ENCODE measurements around the gene TANC2.

TANC2 gene

DNA sequence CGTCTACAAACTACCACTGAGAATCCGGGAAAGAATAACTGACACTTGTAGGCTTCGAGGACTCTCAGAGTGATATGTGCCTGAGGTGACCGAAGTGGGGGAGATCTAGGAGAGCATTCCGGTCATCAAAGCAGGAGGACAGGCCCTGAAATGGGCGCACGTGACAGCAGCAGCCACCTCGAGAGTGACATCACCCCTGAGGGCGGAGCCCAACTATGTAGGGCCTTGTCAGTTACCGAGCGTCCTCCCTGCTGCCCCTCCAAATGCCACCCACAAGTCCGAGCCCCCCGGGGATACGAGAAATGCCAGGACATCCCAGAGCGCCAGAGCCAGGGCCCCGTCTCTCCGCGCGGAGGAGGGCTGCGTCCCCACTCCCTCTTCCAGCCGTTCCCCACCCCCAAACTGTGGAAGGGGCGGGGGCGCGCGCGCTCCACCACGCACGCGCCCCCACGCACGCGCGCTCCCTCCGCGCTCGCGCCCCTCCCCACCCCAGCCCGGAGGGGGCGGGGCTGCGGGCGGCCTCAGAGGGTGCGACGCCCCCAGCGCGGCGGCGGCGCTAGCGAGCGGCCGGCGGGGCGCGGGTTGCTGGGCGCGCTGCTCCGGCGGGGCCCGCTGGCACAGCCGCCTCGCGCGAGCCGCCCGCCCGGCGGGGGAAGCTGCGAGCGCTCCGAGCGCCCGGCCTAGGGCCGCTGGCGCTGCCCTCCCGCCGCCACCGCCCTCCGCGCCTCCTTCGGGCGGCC lies at the start of gene TANC2:
TSS of gene TANC2 (plus strand) at position 550 of the 740 bp plus-strand sequence. CDS start 43,325 bp downstream, outside the sequence.
- in situ Hi-C loops (cut with HindIII; ENCODE audit: low sequenced_read_pairs): no loop called here

GRCh38 chr17:62916684-62917571 lies 49.1 kb upstream of the TANC2 start:
- in situ Hi-C loops (cut with HindIII; ENCODE audit: low sequenced_read_pairs): no loop called here

DNA sequence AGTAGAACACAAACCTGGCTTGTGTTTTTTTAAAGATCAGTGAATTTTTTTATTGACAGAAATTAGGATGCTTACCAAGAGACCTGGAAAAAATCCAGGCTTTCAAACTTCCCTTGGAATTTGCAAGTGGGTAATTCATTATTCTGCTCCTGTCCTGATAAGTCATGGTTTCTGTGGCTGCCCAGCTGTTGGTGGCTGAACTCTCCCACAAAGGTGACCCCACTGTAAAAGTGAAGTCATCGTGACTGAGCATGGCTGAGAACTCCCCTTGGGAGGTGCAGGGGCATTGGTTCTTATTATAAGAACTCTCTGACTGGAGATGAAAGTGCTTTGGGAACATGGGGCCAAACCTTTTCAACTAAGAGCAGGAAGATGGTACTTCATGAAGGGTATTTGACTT lies 46.6 kb upstream of the TANC2 start:
- in situ Hi-C loops (cut with HindIII; ENCODE audit: low sequenced_read_pairs): no loop called here

GRCh38 chr17:62920300-62920699 lies 45.7 kb upstream of the TANC2 start:
- in situ Hi-C loops (cut with HindIII; ENCODE audit: low sequenced_read_pairs): no loop called here

DNA sequence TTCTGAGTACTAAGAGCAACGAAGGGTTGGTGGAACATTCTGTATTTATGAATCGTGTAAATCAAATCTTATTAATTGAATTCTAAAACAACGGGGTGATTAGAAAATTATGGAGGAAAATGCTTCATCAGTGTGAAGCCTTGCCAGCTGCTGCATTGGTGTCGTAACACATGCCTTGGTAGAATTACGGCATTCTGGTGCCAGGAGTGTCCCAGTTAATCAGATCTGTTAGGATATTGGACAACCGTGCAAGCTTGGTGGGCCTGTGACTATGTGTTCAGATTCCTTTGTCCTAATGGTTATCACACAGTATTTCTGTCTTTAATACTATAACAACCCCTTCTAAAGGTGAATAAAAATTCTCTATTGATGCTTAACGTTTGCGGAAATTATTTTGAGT lies 44.2 kb upstream of the TANC2 start:
- in situ Hi-C loops (cut with HindIII; ENCODE audit: low sequenced_read_pairs): no loop called here

DNA sequence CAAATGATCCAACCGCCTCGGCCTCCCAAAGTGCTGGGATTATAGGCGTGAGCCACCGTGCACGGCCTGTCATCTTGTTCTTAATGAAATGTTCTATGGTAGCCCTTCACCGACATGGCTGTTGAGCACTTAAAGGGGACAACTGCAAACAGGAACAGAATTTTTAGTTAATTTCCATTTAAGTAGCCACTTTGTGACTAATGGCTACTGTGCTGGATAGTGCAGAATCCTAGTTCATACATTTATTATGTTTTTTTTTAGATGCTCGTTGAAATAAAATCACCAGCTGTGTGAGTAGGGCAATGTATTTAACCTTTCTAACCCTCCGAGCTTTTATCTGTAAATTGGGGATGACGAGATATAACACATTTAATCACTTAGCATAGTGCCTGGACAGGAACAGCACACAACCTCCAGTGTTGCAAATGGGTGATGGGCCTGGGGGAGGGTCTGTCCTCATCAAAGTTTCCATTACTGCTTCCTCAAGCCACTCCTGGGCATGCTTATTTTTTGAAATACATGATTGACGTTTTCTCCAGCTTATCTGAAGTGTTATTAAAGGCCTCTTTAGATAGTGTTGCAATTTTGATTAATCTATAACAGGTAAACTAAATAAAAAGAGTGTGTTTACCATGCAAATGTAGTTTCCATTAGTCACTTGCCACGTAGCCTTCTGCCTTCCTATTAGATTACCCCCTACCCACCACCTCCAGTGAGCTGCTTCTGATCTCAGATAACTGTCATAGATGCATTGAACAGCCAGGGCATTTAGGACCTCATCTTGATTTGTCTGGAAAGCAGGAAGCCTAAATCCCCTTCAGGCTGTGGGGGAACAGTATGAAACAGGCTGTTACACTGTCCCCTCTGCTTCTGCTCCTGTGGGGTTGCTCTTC lies 42.5 kb upstream of the TANC2 start:
- in situ Hi-C loops (cut with HindIII; ENCODE audit: low sequenced_read_pairs): no loop called here

GRCh38 chr17:62925267-62925836 lies 40.7 kb upstream of the TANC2 start:
- in situ Hi-C loops (cut with HindIII; ENCODE audit: low sequenced_read_pairs): no loop called here

DNA sequence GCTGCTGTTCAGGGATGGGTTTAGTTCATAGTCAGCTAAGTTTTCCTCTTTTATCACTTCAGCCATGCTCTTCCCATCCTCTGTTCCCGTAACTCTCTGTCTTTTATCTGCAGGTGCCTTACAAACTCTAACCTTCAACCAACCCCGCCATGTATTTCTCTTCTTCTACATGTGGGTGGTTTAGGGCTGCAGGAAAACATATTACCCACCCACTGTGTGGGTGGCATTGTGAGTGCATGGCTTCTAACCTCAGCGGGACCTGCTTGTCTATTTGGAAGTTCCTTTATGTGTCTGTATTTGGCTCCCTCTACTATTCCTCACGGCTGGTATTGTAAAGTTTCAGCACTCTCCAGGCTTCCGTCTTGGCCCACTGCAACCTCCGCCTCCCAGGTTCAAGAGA lies 39.0 kb upstream of the TANC2 start:
- in situ Hi-C loops (cut with HindIII; ENCODE audit: low sequenced_read_pairs): no loop called here

GRCh38 chr17:62929320-62929719 lies 36.7 kb upstream of the TANC2 start:
- in situ Hi-C loops (cut with HindIII; ENCODE audit: low sequenced_read_pairs): no loop called here

DNA sequence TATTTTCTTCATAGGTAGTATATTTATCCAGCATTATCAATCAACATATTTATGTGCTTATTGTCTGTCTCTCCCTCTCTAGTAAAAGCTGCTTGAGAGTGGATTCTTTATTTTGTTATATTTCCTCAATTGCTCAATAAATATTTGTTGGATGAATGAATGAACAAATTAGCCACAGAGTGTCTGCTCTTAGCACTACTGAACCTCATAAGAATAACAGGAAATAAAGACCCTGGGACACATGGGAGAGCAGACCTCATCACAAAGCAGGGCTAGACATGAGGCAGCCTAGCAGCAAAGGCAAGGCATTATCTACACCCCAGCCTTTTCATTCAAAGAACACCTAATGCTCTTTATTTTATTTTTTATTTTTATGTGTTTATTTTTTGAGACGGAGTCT lies 34.9 kb upstream of the TANC2 start:
- in situ Hi-C loops (cut with HindIII; ENCODE audit: low sequenced_read_pairs): no loop called here

- in situ Hi-C loops (cut with HindIII; ENCODE audit: low sequenced_read_pairs): no loop called here
These were observed 32.3 kb upstream of the TANC2 start for GRCh38 chr17:62933501-62934385.

GRCh38 chr17:62935098-62935497 lies 30.9 kb upstream of the TANC2 start:
- in situ Hi-C loops (cut with HindIII; ENCODE audit: low sequenced_read_pairs): no loop called here

- in situ Hi-C loops (cut with HindIII; ENCODE audit: low sequenced_read_pairs): no loop called here
These were observed 30.5 kb upstream of the TANC2 start for GRCh38 chr17:62935523-62935922.

GRCh38 chr17:62937606-62938005 lies 28.4 kb upstream of the TANC2 start:
- in situ Hi-C loops (cut with HindIII; ENCODE audit: low sequenced_read_pairs): no loop called here

- in situ Hi-C loops (cut with HindIII; ENCODE audit: low sequenced_read_pairs): no loop called here
These were observed 24.6 kb upstream of the TANC2 start for GRCh38 chr17:62941358-62941991.

DNA sequence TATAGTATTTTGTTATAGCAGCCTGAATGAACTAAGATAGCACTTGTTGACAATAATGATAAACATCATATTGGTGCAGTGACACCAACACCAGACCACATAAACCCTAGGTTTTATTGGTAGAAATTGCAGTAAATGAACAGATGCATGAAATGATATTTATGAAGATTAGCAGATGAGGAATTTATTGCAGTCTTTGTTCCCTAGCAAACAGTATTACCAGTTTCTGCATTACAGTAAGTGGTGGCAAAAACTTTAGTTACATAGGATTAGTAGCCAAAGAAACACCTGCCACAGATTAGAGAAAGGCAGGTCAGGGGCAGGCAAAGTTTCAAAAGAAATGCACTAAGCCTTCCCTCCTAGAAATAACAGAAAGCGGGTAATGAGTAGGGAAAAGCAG lies 17.7 kb upstream of the TANC2 start:
- in situ Hi-C loops (cut with HindIII; ENCODE audit: low sequenced_read_pairs): no loop called here

GRCh38 chr17:62949036-62949435 lies 17.0 kb upstream of the TANC2 start:
- in situ Hi-C loops (cut with HindIII; ENCODE audit: low sequenced_read_pairs): no loop called here

DNA sequence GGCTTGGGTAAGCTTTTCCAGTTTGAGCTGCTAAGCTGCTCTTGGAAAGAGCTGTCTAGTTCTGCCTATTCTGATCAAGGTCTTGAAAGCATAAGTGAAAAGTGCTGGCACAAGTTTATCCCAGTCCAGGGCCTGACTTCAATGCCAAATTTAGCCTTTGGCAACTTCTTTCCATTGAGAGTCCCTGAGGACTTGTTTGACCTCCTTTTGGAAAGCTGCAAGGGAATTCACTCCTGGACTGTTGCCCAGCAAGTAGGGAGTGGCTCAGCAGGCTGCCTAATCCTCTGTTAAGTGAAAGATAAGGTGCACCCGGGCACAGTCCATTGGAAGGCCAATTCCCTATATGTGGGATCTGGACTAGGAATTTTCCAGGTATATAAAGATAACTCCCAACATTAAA lies 16.0 kb upstream of the TANC2 start:
- in situ Hi-C loops (cut with HindIII; ENCODE audit: low sequenced_read_pairs): no loop called here

DNA sequence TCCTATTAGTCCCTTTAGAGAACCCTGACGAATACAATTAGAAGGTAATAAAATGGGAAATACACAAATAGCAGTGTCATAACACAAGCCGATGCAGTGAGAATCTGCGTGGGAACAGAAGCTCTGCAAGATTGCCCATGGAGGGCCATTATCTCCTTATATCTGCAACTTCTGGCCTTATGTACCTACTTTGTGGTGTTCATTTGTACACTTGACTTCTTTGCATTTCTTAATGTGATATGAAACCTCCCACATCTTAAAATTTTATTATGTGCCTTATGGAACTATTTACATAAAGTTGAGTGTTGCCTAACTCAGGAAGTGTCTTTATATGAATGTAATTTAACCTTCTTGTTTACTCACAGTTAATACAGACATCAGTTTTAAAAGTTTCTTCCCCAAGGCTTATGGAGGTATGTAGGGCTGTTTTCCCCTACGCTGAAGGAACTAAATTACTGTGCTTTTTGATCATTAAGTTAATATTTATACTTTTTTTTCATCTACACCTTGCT lies 10.1 kb upstream of the TANC2 start:
- in situ Hi-C loops (cut with HindIII; ENCODE audit: low sequenced_read_pairs): no loop called here
